Measurements from ENCODE around the gene SHMT2.

Gene SHMT2

DNA sequence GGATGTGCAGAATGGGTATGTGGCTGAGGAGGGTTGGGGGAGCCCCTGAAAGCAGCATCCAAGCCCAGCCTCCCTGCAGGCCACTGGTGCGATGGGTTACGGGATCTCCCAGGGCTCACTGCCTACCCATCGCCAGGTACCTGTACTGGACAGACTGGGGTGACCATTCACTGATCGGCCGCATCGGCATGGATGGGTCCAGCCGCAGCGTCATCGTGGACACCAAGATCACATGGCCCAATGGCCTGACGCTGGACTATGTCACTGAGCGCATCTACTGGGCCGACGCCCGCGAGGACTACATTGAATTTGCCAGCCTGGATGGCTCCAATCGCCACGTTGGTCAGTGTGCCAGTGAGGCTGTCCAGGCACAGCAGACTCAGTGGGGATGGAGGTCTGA is 31.2 kb upstream of the SHMT2 start:
- no peak for DNase-seq (ENCODE audit: low read depth)

DNA sequence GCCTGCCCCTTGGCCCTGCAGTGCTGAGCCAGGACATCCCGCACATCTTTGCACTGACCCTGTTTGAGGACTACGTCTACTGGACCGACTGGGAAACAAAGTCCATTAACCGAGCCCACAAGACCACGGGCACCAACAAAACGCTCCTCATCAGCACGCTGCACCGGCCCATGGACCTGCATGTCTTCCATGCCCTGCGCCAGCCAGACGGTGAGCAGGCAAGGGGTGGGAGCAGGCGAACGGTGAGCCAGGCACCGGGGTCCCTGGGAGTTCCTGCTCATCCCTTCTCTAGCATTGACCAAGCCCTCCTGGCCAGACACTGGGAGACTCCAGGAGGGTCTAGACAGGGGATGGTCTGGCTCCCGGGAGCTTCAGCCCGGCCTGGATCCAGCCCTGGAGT is 30.3 kb upstream of the SHMT2 start:
- DNase-seq (ENCODE audit: low read depth) = no peak

DNA sequence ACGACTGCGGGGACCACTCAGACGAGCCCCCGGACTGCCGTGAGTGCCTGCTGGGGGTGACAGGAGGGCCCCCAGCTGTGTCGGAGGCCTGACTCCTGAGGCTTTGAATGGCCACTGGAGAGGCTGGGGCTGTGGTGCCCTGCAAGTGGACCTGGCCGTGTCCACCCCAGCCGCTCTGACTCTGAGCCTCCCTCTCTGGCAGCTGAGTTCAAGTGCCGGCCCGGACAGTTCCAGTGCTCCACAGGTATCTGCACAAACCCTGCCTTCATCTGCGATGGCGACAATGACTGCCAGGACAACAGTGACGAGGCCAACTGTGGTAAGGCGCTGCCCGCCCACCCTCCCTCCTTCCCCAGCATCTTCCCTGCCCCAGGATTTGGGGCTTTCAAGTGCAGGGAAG is 29.0 kb upstream of the SHMT2 start:
- no peak for DNase-seq (ENCODE audit: low read depth)

DNA sequence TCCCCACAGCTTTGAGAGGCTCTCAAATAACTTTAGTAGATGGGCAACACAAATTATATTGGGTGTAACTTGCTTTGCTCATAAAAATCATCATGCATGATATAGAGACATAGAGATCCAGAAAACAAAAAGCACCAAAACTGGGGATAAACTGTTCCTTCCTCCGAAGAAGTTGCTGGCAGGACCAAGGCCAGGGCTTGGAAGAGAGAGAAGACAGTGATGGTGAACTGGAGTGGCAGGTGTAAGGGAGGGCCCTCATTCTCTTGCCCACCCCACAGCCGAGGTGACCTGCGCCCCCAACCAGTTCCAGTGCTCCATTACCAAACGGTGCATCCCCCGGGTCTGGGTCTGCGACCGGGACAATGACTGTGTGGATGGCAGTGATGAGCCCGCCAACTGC is 28.3 kb upstream of the SHMT2 start:
- no peak for DNase-seq (ENCODE audit: low read depth)

DNA sequence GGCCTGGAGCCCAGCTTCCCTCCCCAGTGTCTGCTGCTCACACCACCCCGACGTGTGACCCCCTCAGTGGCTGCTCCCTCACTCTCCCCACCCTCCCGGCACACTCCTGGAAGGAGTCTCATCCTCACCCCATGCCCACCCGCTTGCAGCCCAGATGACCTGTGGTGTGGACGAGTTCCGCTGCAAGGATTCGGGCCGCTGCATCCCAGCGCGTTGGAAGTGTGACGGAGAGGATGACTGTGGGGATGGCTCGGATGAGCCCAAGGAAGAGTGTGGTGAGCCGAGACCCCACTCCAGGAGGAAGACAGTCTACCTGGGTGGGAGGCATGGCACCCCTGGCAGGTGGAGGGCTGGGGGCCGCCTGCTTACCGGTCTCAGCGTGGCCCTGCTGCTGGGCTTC is 27.9 kb upstream of the SHMT2 start:
- DNase-seq (ENCODE audit: low read depth) = no peak

DNA sequence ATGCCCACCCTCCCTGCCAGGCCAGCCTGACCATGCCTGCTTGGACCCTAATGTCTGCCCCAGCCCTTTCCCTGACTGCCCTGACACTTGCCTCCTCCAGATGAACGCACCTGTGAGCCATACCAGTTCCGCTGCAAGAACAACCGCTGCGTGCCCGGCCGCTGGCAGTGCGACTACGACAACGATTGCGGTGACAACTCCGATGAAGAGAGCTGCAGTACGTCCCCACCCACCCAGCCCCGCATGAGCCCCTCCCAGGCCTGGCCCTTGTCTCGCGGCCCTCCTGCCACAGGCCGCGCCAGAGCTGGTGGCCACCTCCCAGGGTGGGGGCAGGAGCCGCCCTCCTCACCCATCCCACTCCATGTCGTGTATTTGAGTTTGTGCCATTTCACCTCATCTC is 27.2 kb upstream of the SHMT2 start:
- no peak for DNase-seq (ENCODE audit: low read depth)

DNA sequence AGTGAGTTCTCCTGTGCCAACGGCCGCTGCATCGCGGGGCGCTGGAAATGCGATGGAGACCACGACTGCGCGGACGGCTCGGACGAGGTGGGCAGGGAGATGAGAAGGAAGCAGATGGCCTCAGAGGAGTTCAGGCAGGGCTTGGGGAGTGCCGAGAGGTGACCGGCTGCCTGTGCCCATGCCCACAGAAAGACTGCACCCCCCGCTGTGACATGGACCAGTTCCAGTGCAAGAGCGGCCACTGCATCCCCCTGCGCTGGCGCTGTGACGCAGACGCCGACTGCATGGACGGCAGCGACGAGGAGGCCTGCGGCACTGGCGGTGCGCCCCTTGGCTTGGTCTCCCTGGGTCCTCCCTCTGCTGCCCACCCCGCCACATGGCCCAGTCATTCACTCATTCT is 26.3 kb upstream of the SHMT2 start:
- DNase-seq (ENCODE audit: low read depth) = no peak

DNA sequence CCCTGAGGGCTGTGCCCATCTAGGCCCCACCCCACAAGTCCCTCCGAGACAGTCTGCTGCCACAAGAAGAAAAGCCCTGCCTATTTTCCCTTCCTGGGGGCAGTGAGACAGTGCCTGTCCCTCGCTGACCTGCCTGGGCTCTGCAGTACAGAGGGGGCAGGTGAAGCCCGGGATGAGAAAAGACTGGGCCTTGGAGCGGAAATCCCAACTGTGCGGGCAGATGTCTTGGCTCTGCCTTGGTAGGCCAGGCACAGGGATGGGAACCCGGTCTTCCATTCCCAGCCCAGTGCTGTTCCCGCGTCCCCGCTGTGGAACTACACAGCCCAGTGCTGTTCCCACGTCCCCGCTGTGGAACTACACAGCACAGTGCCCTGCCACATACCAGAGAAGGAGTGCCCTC is 25.7 kb upstream of the SHMT2 start:
- no peak for DNase-seq (ENCODE audit: low read depth)

DNA sequence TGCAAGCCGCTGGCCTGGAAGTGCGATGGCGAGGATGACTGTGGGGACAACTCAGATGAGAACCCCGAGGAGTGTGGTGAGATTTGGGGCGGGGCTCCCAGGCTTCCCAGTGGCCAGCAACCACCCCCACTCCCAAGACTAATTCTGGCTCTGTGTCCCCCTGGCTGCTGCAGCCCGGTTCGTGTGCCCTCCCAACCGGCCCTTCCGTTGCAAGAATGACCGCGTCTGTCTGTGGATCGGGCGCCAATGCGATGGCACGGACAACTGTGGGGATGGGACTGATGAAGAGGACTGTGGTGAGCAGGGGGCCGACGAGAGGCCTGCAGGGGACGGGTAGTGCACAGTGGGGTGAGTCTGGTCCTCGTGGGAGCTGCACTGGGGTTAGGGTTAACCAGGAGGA is 25.1 kb upstream of the SHMT2 start:
- no peak for DNase-seq (ENCODE audit: low read depth)

DNA sequence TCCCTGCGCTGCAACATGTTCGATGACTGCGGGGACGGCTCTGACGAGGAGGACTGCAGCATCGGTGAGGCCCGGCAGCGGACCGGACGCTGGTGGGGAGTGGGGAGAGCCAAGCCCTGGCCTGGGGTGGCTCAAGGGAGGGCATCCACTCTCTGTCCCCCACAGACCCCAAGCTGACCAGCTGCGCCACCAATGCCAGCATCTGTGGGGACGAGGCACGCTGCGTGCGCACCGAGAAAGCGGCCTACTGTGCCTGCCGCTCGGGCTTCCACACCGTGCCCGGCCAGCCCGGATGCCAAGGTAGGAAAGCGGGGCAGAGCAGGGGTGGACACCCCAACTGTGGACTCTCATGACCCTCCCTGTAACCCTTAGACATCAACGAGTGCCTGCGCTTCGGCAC is 24.3 kb upstream of the SHMT2 start:
- no peak for DNase-seq (ENCODE audit: low read depth)

DNA sequence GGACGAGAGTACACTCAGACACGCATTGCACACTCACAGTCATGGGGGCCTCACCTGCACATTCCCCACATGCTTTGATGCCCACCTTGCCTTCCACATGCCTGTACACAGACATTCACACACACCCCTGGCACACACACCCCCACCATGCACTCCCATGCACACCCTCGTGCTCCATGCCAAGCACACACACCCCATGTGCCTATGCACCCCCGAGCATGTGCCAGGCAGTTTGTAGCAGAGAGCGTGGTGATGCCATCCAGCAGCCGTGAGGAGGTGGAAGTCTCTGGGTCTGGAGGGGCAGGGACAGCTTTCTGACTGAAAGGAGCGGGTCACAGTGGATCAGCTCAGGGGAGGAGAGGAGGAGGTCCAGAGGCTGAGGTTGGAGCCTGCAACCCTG is 23.6 kb upstream of the SHMT2 start:
- no peak for DNase-seq (ENCODE audit: low read depth)

DNA sequence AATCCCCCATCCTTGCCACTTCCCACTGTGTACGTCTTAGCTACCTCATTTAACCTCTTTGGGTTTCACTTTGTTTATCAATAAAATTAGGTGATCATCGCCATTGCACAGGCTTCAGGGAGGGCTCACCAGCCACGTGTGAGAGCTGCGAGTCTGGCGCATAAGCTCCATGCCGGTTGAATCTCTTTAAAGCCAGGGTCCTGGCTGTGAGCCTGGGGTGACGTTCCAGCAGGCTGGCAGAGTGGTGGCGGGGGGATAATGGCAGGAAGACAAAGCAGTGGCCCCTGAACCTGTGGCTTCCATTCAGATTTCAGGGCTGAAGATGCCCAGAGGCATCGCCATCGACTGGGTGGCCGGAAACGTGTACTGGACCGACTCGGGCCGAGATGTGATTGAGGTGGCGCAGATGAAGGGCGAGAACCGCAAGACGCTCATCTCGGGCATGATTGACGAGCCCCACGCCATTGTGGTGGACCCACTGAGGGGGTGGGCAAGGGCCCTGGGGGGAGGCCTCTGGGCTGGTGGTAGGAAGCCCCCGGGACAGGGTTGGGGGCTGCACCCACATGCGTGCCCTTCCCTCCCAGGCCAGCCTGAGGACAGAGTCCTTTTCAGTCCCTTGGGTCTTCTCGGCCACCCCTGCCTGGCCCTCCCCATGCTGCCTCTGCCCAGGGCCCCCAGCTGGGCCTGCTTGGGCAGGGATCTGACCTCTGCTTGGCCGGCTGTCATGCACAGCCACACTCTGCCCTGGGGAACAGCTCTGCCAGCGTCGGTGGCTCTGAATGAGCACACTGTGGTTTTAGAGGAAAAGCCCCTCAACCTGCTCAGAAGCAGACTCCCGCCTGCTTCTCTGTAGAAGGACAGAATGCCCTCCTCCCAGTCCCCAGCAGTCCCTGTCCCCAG is 21.5 kb upstream of the SHMT2 start:
- no peak for DNase-seq (ENCODE audit: low read depth)

DNA sequence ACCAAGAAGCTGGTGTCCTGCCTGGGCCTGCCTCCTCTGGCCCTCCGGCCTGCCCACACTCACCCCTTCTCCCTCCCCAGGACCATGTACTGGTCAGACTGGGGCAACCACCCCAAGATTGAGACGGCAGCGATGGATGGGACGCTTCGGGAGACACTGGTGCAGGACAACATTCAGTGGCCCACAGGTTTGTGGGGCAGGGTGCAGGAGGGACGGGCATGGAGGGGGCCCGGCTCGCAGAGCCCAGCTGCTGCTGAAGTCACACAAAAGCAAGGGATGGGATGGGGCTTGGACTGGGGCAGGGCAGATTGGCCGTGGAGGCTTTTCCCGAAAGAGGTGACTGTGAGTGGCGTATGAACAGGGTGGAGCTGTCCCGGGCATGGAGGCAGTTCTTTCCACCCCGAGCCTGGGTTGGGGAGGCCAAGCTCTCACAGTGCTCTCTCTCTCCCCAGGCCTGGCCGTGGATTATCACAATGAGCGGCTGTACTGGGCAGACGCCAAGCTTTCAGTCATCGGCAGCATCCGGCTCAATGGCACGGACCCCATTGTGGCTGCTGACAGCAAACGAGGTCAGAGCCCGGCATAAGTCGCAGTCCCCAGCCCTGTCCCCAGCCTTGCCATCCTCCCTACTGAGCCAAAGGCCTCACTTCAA is 20.8 kb upstream of the SHMT2 start:
- no peak for DNase-seq (ENCODE audit: low read depth)

DNA sequence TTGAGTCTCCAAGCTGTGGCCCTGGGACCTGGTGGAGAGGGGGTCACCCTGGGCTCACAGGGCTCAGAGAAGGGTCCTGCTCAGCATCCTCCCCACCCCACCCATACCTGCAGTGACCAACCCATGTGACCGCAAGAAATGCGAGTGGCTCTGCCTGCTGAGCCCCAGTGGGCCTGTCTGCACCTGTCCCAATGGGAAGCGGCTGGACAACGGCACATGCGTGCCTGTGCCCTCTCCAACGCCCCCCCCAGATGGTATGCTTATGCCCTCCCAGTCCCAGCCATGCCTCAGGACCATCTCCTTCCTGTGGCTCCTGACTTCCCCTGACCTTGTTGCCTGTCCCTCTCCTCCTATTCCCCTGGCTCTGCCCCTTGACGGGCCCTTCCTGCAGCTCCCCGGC is 19.6 kb upstream of the SHMT2 start:
- DNase-seq (ENCODE audit: low read depth) = no peak

DNA sequence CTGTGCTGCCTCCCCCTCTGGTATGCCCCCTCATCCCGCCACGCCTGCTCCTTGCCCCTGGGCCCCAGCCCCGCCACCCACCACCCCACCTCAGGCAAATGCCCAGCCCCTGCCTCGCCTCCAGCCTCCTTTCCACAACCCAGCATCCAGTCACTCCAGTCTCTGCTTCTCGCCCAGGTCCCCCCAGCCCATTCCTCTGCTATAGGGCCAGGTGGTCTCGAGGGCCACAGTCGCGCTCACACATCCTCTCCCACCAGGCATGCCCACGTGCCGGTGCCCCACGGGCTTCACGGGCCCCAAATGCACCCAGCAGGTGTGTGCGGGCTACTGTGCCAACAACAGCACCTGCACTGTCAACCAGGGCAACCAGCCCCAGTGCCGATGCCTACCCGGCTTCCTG is 19.1 kb upstream of the SHMT2 start:
- no peak for DNase-seq (ENCODE audit: low read depth)

DNA sequence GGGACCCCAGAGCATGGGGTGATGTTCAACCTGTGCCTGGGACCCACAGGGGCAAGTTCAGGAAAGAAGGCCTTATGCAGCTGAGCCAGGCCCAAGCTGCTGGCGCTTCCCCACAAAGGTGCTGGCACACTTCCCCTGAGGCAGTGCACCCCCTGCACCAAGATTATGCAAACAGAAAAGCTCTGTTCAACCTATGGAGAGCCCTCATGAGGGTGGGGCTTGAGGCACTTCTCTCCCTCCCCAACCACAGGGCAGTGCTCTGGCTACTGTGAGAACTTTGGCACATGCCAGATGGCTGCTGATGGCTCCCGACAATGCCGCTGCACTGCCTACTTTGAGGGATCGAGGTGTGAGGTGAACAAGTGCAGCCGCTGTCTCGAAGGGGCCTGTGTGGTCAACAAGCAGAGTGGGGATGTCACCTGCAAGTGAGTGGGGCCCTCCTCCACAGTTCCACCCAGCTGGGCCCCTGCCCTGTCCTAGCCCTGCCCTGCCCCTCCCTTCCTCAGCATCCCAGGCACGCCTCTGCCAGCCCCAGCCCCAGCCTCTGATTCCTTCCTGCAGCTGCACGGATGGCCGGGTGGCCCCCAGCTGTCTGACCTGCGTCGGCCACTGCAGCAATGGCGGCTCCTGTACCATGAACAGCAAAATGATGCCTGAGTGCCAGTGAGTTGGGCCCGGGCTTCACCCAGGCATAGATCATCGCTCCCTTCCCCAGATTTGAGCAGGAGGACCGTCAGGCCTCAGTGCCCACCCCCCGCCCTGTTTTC is 18.4 kb upstream of the SHMT2 start:
- DNase-seq (ENCODE audit: low read depth) = no peak

DNA sequence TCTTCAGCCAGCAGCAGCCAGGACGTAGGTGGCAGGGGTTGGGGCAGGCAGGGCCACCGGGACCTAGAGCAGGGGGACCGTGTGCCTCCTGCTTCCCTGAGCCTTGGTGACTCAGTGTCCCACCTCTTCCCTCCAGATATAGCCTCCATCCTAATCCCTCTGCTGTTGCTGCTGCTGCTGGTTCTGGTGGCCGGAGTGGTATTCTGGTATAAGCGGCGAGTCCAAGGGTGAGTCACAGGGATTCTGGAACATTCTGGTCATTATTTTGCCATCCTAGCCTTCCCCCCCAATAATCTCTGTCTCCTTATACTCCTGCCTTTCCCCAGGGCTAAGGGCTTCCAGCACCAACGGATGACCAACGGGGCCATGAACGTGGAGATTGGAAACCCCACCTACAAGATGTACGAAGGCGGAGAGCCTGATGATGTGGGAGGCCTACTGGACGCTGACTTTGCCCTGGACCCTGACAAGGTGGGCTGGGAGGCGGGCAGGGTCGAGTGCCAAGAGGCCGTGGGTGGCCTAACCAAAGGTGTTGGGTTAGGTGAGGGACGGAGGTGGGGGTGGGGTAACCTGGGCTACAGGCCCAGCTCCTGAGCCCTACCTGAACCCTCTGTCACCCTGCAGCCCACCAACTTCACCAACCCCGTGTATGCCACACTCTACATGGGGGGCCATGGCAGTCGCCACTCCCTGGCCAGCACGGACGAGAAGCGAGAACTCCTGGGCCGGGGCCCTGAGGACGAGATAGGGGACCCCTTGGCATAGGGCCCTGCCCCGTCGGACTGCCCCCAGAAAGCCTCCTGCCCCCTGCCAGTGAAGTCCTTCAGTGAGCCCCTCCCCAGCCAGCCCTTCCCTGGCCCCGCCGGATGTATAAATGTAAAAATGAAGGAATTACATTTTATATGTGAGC is 17.5 kb upstream of the SHMT2 start:
- DNase-seq (ENCODE audit: low read depth) = no peak

DNA sequence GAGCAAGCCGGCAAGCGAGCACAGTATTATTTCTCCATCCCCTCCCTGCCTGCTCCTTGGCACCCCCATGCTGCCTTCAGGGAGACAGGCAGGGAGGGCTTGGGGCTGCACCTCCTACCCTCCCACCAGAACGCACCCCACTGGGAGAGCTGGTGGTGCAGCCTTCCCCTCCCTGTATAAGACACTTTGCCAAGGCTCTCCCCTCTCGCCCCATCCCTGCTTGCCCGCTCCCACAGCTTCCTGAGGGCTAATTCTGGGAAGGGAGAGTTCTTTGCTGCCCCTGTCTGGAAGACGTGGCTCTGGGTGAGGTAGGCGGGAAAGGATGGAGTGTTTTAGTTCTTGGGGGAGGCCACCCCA is 16.8 kb upstream of the SHMT2 start:
- no peak for DNase-seq (ENCODE audit: low read depth)

DNA sequence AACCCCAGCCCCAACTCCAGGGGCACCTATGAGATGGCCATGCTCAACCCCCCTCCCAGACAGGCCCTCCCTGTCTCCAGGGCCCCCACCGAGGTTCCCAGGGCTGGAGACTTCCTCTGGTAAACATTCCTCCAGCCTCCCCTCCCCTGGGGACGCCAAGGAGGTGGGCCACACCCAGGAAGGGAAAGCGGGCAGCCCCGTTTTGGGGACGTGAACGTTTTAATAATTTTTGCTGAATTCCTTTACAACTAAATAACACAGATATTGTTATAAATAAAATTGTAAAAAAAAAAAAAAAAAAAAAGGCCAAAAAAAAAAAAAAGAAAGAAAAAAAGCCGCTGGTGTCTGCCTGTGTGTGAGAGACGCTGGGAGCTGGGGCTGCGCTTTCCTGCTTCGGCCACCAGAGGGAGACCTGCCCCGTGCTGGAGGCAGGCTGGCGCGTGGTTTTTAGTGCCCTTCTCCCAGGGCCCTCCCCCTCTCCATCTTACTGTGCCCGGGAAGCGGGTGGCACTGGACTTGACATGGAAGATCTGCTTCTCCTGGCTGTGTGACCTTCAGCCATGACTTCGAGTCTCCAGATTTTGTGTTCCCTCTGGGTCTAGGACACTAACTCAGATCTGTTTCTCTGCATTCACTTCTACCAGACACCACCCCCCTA is 16.3 kb upstream of the SHMT2 start:
- DNase-seq (ENCODE audit: low read depth) = peak; percentile 72

DNA sequence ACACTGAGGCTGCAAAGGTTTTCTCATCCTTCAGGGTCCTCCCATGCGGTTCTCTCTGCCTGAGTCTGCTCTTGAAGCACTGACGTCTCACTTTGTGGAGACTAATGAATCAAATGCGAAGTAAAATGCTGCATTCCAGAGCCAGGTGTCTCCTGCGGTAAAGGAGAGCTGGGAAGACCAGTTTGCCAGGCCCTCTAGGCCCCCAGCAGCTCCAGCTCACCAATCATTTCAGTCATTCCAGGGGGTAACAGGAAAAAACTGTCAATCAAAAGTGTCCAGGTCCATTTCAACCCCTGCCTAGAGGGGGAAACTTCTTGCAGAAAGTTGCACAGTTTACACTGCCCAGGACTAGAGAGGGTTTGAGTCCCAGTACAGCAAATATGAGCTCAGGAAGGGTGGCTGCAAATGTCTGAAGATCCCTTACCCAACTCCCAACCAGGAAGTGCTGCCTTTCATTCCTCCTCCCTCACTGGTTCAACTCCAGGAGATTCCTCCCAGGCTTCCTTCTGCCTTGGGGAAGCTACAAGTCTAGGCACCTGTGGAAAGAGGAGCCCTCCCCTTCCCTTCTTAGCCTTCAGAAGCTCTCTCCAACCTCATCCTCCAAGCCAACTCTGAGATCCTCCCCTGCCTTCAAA is 15.6 kb upstream of the SHMT2 start:
- DNase-seq (ENCODE audit: low read depth) = no peak

DNA sequence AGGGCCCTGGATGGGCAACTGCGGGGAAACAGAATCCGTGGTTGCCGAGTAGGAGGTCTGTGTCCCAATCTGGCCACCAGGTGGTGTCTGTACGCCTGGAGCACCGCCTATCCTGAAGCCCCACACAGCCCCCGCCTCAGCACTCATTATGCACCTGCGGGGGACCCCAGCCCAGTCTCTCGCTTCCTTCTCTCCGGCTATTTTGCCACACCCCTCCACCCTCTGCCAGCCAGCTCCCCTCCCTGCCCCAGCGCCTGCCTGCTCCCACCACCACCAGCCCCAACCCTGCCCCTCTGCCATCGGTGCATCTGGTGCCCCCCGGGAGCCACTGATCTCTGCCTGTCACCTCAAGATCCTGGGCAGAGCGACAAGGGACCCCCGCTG is 15.1 kb upstream of the SHMT2 start:
- no peak for DNase-seq (ENCODE audit: low read depth)
